Natural killer cell (primary cell): ENCODE results near the gene GPR22. TPM values are rescaled to one million over a fixed set of nuclear protein-coding genes. Genes with fewer than 3 reads are reported as not detected.

Source experiments
- ATAC-seq, 3 donors: fragments of 150-1000 bp in 2 of 3; fragments of 200-7000 bp in 1 of 3; cut with Tn5 transposase; 1 replicate in 1 of 3; 2 replicates in 2 of 3; pipeline ENCODE4 v1.10.0; 2021; ENCODE audit warnings: mild to moderate bottlenecking in 2 of 3, moderate library complexity in 2 of 3
- DNase-seq, 2 donors: peaks; one replicate each; pipeline versions ENCODE4 v3.0.0 to v3.0.0-alpha.2; 2013 to 2021; ENCODE audit warnings: mixed read lengths in 1 of 2
- H3K27ac ChIP-seq: one replicate; pipeline ENCODE4 v1.5.1; 2013; ENCODE audit warnings: mild to moderate bottlenecking, low read length
- H3K27me3 ChIP-seq: one replicate; pipeline ENCODE4 v1.6.1; 2013; ENCODE audit warnings: low read length; ENCODE audit not compliant: control insufficient read depth, insufficient read depth
- H3K36me3 ChIP-seq: one replicate; pipeline ENCODE4 v1.6.1; 2013; ENCODE audit warnings: low read length; ENCODE audit not compliant: control insufficient read depth, insufficient read depth
- H3K4me1 ChIP-seq: one replicate; pipeline ENCODE4 v1.6.1; 2013; ENCODE audit warnings: low read length; ENCODE audit not compliant: control insufficient read depth, insufficient read depth
- H3K4me3 ChIP-seq: one replicate; pipeline ENCODE4 v1.5.1; 2013; ENCODE audit warnings: low read length
- H3K9me3 ChIP-seq: one replicate; pipeline ENCODE4 v1.6.1; 2013; ENCODE audit warnings: low read length; ENCODE audit not compliant: control insufficient read depth, insufficient read depth
- H3K27ac Mint-ChIP-seq, 2 donors: one replicate each; pipeline ENCODE4 v1.8.0; 2022; ENCODE audit warnings: mild to moderate bottlenecking in 2 of 2, mixed read lengths in 2 of 2, moderate library complexity in 1 of 2
- H3K27me3 Mint-ChIP-seq, 2 donors: one replicate each; pipeline ENCODE4 v1.8.0; 2022; ENCODE audit warnings: low read depth in 2 of 2, mixed read lengths in 2 of 2
- H3K36me3 Mint-ChIP-seq: one replicate; pipeline ENCODE4 v1.8.0; 2022; ENCODE audit warnings: mixed read lengths
- H3K4me1 Mint-ChIP-seq, 2 donors: one replicate each; pipeline ENCODE4 v1.8.0; 2022; ENCODE audit warnings: mixed read lengths in 2 of 2
- H3K4me3 Mint-ChIP-seq: one replicate; pipeline ENCODE4 v1.8.0; 2022; ENCODE audit warnings: mild to moderate bottlenecking, moderate library complexity, mixed read lengths
- H3K9me3 Mint-ChIP-seq, 2 donors: one replicate each; pipeline ENCODE4 v1.8.0; 2022; ENCODE audit warnings: mixed read lengths in 2 of 2
- CTCF ChIP-seq: fragments of 200-600 bp; IDR thresholded peaks from one replicate; pipeline ENCODE4 v1.8.0; 2022; ENCODE audit warnings: antibody characterized with exemption
- WGBS: methylation state at CpG from one replicate; pipeline ENCODE4 v1.1.7; 2013; ENCODE audit warnings: missing lambda C conversion rate; ENCODE audit not compliant: insufficient coverage; 5-methylcytosine and 5-hydroxymethylcytosine counted together
- intact Hi-C: fragments of 100-400 bp; cut with micrococcal nuclease; formaldehyde crosslinking; loops from one replicate; pipeline ENCODE4 v1.14.2; 2022
- total RNA-seq, 4 donors: library from RNA; stranded (reverse); fragments of 120-200 nt in 1 of 4; gene quantifications; one replicate each; pipeline versions ENCODE4 v1.2.3 to v1.2.4, GENCODE V29; 2013 to 2022

The GPR22 gene
- total RNA-seq, 3 donors from 2014 or later (not counting 1 experiment from before 2014, with no cell fraction given): not detected

DNA sequence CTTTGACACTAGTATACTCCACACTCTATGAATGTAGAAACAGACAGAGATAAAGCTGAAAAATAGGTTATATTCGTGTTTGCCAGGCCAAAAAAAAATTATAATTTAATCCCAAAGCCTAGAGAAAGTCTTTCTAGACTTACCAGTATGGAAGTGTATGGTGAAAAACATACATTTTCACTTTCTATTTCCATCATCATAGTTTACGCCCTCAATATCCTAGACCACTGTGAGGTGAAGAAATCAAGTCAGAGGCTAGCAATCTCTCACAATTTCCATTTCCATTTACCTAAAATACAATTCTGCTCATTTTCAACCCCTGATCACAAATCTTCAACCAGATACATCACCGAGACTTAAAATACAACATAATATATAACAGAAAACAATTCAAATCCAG lies 16.2 kb downstream of the GPR22 start:
- Histone ChIP-seq H3K27me3 (no peaks in the 10 kb centered on the region), H3K36me3 (no peaks in the 10 kb centered on the region), H3K9me3 (no peaks in the 10 kb centered on the region), H3K27ac (no peak overlapping the region), H3K4me3 (no peak overlapping the region), H3K4me1 (no peaks in the 10 kb centered on the region)
- Mint-ChIP-seq H3K4me1 (peaks cover 16 to 35% of the 10 kb centered on the region in 2 donors), H3K4me3 (peak overlapping the region; percentile 56), H3K9me3 (no peaks in the 10 kb centered on the region), H3K27me3 (no peaks in the 10 kb centered on the region), H3K27ac (peak overlapping the region; percentile 13 to 52), H3K36me3 (no peaks in the 10 kb centered on the region)
- ATAC-seq: peak; percentile 60 to 72 (median 67)
- TF ChIP-seq CTCF: no peak
- 65% methylated on average over 2 of the region's 3 CpGs for WGBS
- DNase-seq: no peak
- intact Hi-C loops: no loop called here

DNA sequence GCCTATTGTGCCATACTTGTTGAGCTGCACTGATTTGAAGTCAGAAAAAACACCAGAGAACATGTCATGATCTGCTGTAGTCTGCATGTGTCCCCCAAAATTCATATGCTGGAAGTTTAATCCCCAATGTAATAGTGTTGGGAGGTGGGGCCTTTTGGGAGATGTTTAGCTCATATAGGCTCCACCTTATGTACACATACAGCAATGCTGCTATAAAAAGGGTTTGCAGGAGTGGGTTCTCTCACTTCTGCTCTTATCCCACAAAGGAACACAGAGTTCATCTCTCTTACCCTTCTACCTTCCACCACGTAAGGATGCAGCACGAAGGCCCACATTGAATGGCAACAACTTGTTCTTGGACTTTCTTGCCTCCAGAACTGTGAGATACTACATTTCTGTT lies 23.0 kb downstream of the GPR22 start:
- Histone ChIP-seq H3K27ac (no peak overlapping the region), H3K4me3 (no peak overlapping the region), H3K9me3 (no peaks in the 10 kb centered on the region), H3K27me3 (no peaks in the 10 kb centered on the region), H3K36me3 (no peaks in the 10 kb centered on the region), H3K4me1 (no peaks in the 10 kb centered on the region)
- H3K27me3 Mint-ChIP-seq: no peaks in the 10 kb centered on the region
- DNase-seq (no peak), ATAC-seq (no peak)
- TF ChIP-seq CTCF: no peak
- intact Hi-C loops: no loop called here
- H3K27ac Mint-ChIP-seq: no peak overlapping the region
- no peaks in the 10 kb centered on the region for H3K9me3 Mint-ChIP-seq
- peaks cover 34 to 38% of the 10 kb centered on the region in 2 donors for H3K4me1 Mint-ChIP-seq
- no peak overlapping the region for H3K4me3 Mint-ChIP-seq
- no peaks in the 10 kb centered on the region for H3K36me3 Mint-ChIP-seq
- WGBS: 100% methylated on average over 2 of the region's 2 CpGs

DNA sequence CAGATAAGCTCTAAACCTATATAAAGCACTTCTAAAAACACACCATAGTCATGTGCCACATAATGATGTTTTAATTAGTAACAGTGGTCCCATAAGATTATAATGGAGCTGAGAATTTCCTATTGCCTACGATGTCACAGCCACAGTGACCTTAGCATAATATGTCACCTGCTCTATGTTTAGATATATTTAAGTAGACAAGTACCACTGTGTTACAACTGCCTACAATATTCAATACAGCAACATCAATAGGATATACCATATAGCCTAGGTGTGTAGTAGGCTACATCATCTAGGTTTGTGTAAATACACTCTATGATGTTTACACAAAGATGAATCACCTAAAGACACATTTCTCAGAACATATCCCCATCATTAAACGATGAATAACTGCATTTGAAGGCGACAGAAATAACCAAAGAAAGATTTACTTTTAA lies 24.5 kb downstream of the GPR22 start:
- H3K27me3 Mint-ChIP-seq: no peaks in the 10 kb centered on the region
- TF ChIP-seq CTCF: no peak
- H3K9me3 Mint-ChIP-seq: no peaks in the 10 kb centered on the region
- H3K9me3 ChIP-seq: no peaks in the 10 kb centered on the region
- no peaks in the 10 kb centered on the region for H3K36me3 ChIP-seq
- no peaks in the 10 kb centered on the region for H3K36me3 Mint-ChIP-seq
- H3K4me1 Mint-ChIP-seq: peaks cover 40 to 45% of the 10 kb centered on the region in 2 donors
- ATAC-seq (no peak), DNase-seq (no peak)
- H3K27ac ChIP-seq: no peak overlapping the region
- no CpG with 5 or more reads among the region's 3 CpGs for WGBS
- H3K4me3 ChIP-seq: no peak overlapping the region
- intact Hi-C loops: no loop called here
- no peaks in the 10 kb centered on the region for H3K27me3 ChIP-seq
- no peaks in the 10 kb centered on the region for H3K4me1 ChIP-seq
- no peak overlapping the region for H3K4me3 Mint-ChIP-seq
- H3K27ac Mint-ChIP-seq: no peak overlapping the region

DNA sequence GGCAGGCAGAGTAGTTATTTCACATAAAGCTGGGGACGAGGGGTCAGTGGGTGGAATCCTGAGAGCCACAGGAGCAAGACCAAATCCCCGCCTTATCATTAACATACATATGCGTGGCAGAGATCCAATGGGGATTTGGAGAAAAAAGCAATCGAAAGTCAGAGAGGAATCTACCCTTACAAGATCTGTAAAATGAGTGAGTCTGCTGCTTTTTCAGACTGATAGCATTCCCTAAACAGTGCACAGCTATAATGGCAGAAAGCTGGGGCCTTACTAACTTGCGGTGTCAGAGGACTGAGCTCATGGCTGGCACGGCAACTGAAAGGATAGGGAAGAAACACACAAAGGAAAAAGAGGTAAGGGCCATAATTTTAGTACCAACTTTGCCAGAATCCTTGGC lies 25.0 kb downstream of the GPR22 start:
- no peaks in the 10 kb centered on the region for H3K36me3 ChIP-seq
- Mint-ChIP-seq H3K4me3 (no peak overlapping the region), H3K27me3 (no peaks in the 10 kb centered on the region), H3K27ac (no peak overlapping the region), H3K36me3 (no peaks in the 10 kb centered on the region), H3K4me1 (peaks cover 40 to 49% of the 10 kb centered on the region in 2 donors), H3K9me3 (no peaks in the 10 kb centered on the region)
- no peak for DNase-seq
- H3K27ac ChIP-seq: no peak overlapping the region
- no peak overlapping the region for H3K4me3 ChIP-seq
- no peak for ATAC-seq
- H3K9me3 ChIP-seq: no peaks in the 10 kb centered on the region
- H3K27me3 ChIP-seq: no peaks in the 10 kb centered on the region
- TF ChIP-seq CTCF: no peak
- H3K4me1 ChIP-seq: no peaks in the 10 kb centered on the region
- intact Hi-C loops: no loop called here
- 94% methylated on average over 3 of the region's 6 CpGs for WGBS
